MM.1S (cell line): ENCODE data around the gene PDILT.

Experiments
- CTCF ChIP-seq: fragments of 300-600 bp; sonication (generic); IDR thresholded peaks from 2 replicates; pipeline ENCODE4 v1.5.1; 2016; ENCODE audit warnings: antibody characterized with exemption, low read length, mixed read lengths
- EZH2 ChIP-seq: fragments of 300-600 bp; sonication (generic); optimal IDR thresholded peaks from 2 replicates; pipeline ENCODE3; 2017; ENCODE audit warnings: low read depth, mild to moderate bottlenecking, antibody characterized with exemption, low read length, mixed read lengths
- EZH2phosphoT487 ChIP-seq: fragments of 300-600 bp; sonication (generic); IDR thresholded peaks from 2 replicates; pipeline ENCODE4 v1.6.1; 2018; ENCODE audit warnings: antibody characterized with exemption, low read length

- TF ChIP-seq EZH2 (no peak), CTCF (no peak), EZH2phosphoT487 (no peak)
Measured at GRCh38 chr16:20369452-20370054, 35.0 kb downstream of the PDILT start.
